GM12864 (cell line): ENCODE measurements around the gene SLC22A23.

Source experiments
- DNase-seq: peaks from one replicate; pipeline ENCODE4 v3.0.0-alpha.2; 2011; ENCODE audit warnings: low read depth
- H3K4me3 ChIP-seq: 2 replicates; pipeline ENCODE4 v1.5.1; 2011; ENCODE audit warnings: mild to moderate bottlenecking, low read depth, low read length, control low read depth
- CTCF ChIP-seq: IDR thresholded peaks from 2 replicates; pipeline ENCODE4 v1.5.1; 2011; ENCODE audit warnings: low read depth, mild to moderate bottlenecking, moderate library complexity, low read length, control low read depth, inconsistent platforms; ENCODE audit errors: missing control alignments

Gene SLC22A23

GRCh38 chr6:3371222-3371949 is 85.5 kb downstream of the SLC22A23 start:
- DNase-seq = no peak
- no peak overlapping the region for H3K4me3 ChIP-seq
- no peak for TF ChIP-seq CTCF

- no peak for TF ChIP-seq CTCF
- H3K4me3 ChIP-seq = no peak overlapping the region
- DNase-seq = no peak
These were observed 86.3 kb downstream of the SLC22A23 start for GRCh38 chr6:3370361-3371221.

GRCh38 chr6:3369985-3370360 is 86.9 kb downstream of the SLC22A23 start:
- no peak overlapping the region for H3K4me3 ChIP-seq
- no peak for TF ChIP-seq CTCF
- DNase-seq = no peak

- no peak overlapping the region for H3K4me3 ChIP-seq
- no peak for TF ChIP-seq CTCF
- DNase-seq = no peak
These were observed 88.2 kb downstream of the SLC22A23 start for GRCh38 chr6:3368685-3369084.

- no peak overlapping the region for H3K4me3 ChIP-seq
- TF ChIP-seq CTCF = no peak
- no peak for DNase-seq
These were observed 89.2 kb downstream of the SLC22A23 start for GRCh38 chr6:3367630-3368029.

GRCh38 chr6:3366596-3367413 is 90.0 kb downstream of the SLC22A23 start:
- no peak for DNase-seq
- TF ChIP-seq CTCF = no peak

More at GRCh38 chr6:3366596-3367413, 90.0 kb downstream of the SLC22A23 start:
- no peak overlapping the region for H3K4me3 ChIP-seq
